Breast epithelium (tissue), 4 donors: ENCODE measurements around the gene RSBN1L. TPM values are rescaled to one million over a fixed set of nuclear protein-coding genes. Genes with fewer than 3 reads are reported as not detected.

Experiments
- DNase-seq, 2 donors: peaks; one replicate each; pipeline ENCODE4 v3.0.0-alpha.2; 2019; ENCODE audit warnings: low spot score in 2 of 2
- H3K27ac ChIP-seq, 2 donors: fragments of 200-600 bp; sonication (generic) in 1 of 2; one replicate each; pipeline ENCODE4 v1.5.1; 2016 to 2019; ENCODE audit warnings: mild to moderate bottlenecking in 1 of 2
- H3K27me3 ChIP-seq, 2 donors: fragments of 200-600 bp; sonication (generic) in 1 of 2; one replicate each; pipeline versions ENCODE4 v1.5.1 to v1.6.0; 2017 to 2019; ENCODE audit warnings: control low read depth in 1 of 2, mild to moderate bottlenecking in 1 of 2
- H3K36me3 ChIP-seq: fragments of 200-600 bp; one replicate; pipeline ENCODE4 v1.5.1; 2019
- H3K4me1 ChIP-seq, 2 donors: fragments of 200-600 bp; sonication (generic); one replicate each; pipeline ENCODE4 v1.5.1; 2016 to 2019; ENCODE audit warnings: control low read depth in 1 of 2
- H3K4me3 ChIP-seq, 3 donors: fragments of 200-600 bp; sonication (generic); 1 replicate in 2 of 3; 2 replicates in 1 of 3; pipeline ENCODE4 v1.5.1; 2016 to 2019; ENCODE audit warnings: mild to moderate bottlenecking in 3 of 3, moderate library complexity in 2 of 3
- H3K9me3 ChIP-seq, 2 donors: fragments of 200-600 bp; sonication (generic) in 1 of 2; one replicate each; pipeline ENCODE4 v1.5.1; 2016 to 2019; ENCODE audit warnings: control low read depth in 1 of 2
- POLR2A ChIP-seq: fragments of 450-650 bp; IDR thresholded peaks from one replicate; pipeline ENCODE4 v1.6.1; 2016; ENCODE audit warnings: antibody characterized with exemption, mild to moderate bottlenecking, moderate library complexity
- POLR2AphosphoS5 ChIP-seq, 3 donors: sonication (generic); formaldehyde crosslinking; IDR thresholded peaks; one replicate each; pipeline ENCODE4 v1.6.1; 2017; ENCODE audit warnings: antibody characterized with exemption in 3 of 3
- intact Hi-C: fragments of 100-400 bp; cut with DNase I; formaldehyde crosslinking; loops from one replicate; pipeline ENCODE4 v1.15.1; 2023; ENCODE audit warnings: low total_unique reads
- total RNA-seq, 3 donors: library from RNA; depleted of rRNA; stranded (reverse); fragments of >200 nt; gene quantifications; one replicate each; pipeline ENCODE4 v1.1.0, GENCODE V29; 2016
- TF ChIP-seq, protein P1 (sequence below), 3 donors: fragments of 450-650 bp; IDR thresholded peaks; one replicate each; pipeline ENCODE4 v1.5.1; 2016 to 2017; ENCODE audit warnings: antibody characterized with exemption in 3 of 3, mild to moderate bottlenecking in 3 of 3, moderate library complexity in 3 of 3

The RSBN1L gene
- total RNA-seq, 3 donors from 2014 or later, result 13.9 to 34.5 (median 29.8) TPM

DNA sequence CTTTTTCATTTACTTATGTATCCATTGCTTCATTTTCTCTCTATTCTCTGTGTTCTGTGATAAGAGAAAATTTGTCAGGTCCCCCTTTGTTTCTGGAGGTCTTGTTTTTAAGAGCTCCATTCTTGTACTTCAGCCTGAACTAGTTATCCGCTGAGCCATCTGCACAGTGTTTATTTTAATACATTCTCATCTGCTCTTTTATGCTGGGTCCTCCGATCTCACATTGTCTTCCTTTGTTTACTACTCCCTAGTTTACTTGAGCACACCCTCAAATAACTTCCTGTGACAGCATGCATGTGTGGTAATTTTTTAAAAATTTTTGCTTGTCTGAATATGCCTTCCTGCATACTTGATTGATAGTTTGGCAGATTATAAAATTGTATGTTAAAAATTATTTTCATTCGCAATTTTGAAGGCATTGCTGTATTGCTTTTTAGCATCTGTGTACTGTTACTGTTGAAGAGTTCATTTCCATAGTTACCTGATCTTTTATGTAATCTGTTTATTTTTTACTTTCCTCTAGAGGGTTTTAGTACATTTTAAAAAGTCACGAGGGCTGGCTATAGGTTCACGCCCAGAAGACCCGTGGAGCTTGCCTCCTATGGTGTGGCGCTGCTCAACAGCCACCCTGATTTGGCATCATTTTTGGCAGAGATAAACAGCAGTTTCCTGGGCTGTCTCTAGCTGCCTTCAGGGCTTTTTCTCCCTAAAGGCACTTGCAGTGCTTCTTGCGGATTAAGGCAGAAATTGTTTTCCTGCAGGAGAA, 31.9 kb downstream of the RSBN1L start:
- Histone ChIP-seq H3K36me3 (no peaks in the 10 kb centered on the region), H3K27me3 (no peaks in the 10 kb centered on the region), H3K27ac (peak overlapping the region; percentile 54 to 60), H3K9me3 (no peaks in the 10 kb centered on the region), H3K4me1 (peaks cover 0 to 3% of the 10 kb centered on the region in 2 donors), H3K4me3 (peak overlapping the region in 1 of 3 donors; percentile 4)
- DNase-seq, result no peak
- TF ChIP-seq POLR2A (no peak), POLR2AphosphoS5 (IDR thresholded peaks at IDR 0.05) (no peak)
- TF ChIP-seq, protein P1, sequence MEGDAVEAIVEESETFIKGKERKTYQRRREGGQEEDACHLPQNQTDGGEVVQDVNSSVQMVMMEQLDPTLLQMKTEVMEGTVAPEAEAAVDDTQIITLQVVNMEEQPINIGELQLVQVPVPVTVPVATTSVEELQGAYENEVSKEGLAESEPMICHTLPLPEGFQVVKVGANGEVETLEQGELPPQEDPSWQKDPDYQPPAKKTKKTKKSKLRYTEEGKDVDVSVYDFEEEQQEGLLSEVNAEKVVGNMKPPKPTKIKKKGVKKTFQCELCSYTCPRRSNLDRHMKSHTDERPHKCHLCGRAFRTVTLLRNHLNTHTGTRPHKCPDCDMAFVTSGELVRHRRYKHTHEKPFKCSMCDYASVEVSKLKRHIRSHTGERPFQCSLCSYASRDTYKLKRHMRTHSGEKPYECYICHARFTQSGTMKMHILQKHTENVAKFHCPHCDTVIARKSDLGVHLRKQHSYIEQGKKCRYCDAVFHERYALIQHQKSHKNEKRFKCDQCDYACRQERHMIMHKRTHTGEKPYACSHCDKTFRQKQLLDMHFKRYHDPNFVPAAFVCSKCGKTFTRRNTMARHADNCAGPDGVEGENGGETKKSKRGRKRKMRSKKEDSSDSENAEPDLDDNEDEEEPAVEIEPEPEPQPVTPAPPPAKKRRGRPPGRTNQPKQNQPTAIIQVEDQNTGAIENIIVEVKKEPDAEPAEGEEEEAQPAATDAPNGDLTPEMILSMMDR (IDR thresholded peaks at IDR 0.05), result no peak
- intact Hi-C loops, result loop anchor here (2.0 kb wide), 1 partner anchor 41 kb away; no protein-coding TSS in a partner anchor

DNA sequence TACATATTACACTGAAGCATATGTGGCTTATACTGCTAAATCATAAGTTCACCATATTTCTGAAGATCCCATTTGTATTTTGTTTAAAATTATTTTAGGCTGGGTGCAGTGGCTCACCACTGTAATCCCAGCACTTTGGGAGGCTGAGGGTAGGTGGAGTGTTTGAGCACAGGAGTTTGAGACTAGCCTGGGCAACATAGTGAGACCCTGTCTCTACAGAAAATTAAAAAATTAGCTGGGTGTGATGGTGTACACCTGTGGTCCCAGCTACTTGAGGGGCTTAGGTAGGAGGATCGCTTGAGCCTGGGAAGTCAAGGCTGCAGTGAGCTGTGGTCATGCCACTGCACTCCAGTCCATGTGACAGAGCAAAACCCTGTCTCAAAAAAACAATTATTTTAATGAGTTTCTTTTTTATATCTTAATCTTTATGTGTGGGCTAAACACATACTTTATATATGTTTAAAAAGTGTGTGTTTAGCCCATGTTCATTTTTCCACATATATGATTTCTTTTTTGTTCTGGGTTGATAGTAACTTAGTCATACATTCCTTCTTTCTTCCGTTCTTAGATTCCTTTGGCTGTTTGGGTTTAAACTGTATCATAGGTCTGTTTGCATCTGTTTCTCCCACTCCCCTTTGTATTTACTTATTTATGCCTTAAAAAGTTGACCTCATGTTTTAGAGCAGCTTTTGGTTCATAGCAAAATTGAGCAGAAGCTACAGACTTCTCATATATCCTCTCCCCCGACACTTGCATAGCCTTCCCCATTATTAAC, 33.5 kb downstream of the RSBN1L start:
- no peaks in the 10 kb centered on the region for H3K27me3 ChIP-seq
- no peak overlapping the region for H3K4me3 ChIP-seq
- no peaks in the 10 kb centered on the region for H3K36me3 ChIP-seq
- intact Hi-C loops, result no loop called here
- H3K4me1 ChIP-seq, result peaks cover 0 to 3% of the 10 kb centered on the region in 2 donors
- TF ChIP-seq POLR2AphosphoS5 (IDR thresholded peaks at IDR 0.05), result no peak
- TF ChIP-seq, protein P1 (IDR thresholded peaks at IDR 0.05), result no peak
- TF ChIP-seq POLR2A, result no peak
- no peak for DNase-seq
- no peak overlapping the region for H3K27ac ChIP-seq
- H3K9me3 ChIP-seq, result no peaks in the 10 kb centered on the region

DNA sequence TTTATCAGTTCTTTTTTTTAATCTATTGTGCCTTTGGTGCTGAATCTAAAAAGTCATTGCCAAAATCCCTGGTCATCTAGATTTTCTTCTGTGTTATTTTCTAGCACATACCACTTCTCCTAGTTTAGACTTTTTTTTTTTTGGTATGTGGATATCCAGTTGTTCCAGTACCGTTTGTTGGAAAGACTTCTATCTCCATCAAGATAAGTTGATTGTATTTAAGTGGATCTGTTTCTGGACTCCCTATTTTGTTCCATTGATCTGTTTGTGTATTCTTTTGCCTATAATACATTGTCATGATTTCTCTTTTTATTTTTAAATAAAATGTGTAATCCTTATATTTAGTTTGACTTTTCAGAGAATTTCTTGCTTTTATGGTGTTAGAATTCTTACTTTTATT, 35.5 kb downstream of the RSBN1L start:
- Histone ChIP-seq H3K4me3 (no peak overlapping the region), H3K4me1 (peaks cover 0 to 3% of the 10 kb centered on the region in 2 donors), H3K27ac (no peak overlapping the region), H3K27me3 (no peaks in the 10 kb centered on the region), H3K9me3 (no peaks in the 10 kb centered on the region), H3K36me3 (no peaks in the 10 kb centered on the region)
- intact Hi-C loops, result no loop called here
- TF ChIP-seq POLR2AphosphoS5 (IDR thresholded peaks at IDR 0.05), result no peak
- no peak for TF ChIP-seq POLR2A
- TF ChIP-seq, protein P1 (IDR thresholded peaks at IDR 0.05), result no peak
- DNase-seq, result no peak

DNA sequence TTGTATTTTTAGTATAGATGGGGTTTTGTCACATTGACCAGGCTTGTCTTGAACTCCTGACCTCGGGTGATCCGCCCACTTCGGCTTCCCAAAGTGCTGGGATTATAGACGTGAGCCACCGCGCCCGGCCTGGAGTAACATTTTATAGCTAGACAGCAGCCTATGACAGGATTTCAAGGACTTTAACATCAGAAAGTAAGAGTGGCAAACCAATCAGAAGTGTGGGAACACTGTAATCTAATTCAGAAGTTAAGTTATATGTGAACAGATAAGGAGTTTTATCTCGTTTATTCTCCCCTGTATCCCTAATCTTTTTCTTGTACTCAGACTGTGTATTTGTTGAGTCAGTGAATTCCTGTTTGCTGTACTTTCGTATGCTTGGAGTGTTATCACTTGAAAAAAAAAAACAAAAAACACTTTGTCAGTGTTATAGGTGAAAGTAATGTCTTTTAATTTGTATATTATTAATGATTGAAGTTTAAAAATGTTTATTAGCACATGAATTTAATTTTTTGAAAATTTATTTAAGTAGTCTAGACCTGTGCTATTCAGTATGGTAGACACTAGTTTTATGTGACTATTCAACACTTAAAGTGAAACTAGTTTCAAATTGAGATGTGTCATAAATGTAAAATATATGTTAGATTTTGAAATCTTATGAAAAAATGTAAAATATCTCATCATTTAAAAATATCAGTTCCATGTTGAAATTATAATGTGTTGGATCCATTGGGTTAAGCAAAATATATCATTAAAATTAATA, 38.6 kb downstream of the RSBN1L start:
- Histone ChIP-seq H3K9me3 (no peaks in the 10 kb centered on the region), H3K27me3 (no peaks in the 10 kb centered on the region), H3K27ac (no peak overlapping the region), H3K4me1 (no peaks in the 10 kb centered on the region), H3K4me3 (no peak overlapping the region), H3K36me3 (no peaks in the 10 kb centered on the region)
- intact Hi-C loops, result no loop called here
- no peak for TF ChIP-seq POLR2AphosphoS5 (IDR thresholded peaks at IDR 0.05)
- TF ChIP-seq POLR2A, result no peak
- TF ChIP-seq, protein P1 (IDR thresholded peaks at IDR 0.05), result no peak
- no peak for DNase-seq
